HS-5 (cell line): ENCODE data around the gene UBE2Z.
"Not testable (repeated sequence)": the region's sequence is repeated elsewhere in the genome, so short reads cannot be mapped to it uniquely, and the experiment has no call there.

Experiments
- DNase-seq: peaks from one replicate; pipeline ENCODE4 v3.0.0-alpha.2; 2012; ENCODE audit warnings: low read depth

The UBE2Z gene

GRCh38 chr17:48908047-48908843 lies at the start of gene UBE2Z:
Gene UBE2Z (plus strand): TSS chr17:48908407. CDS start chr17:48908504, 97 bp downstream.
- DNase-seq, result peak; percentile 80

- DNase-seq, result no peak
Measured at GRCh38 chr17:48860034-48860433, 48.2 kb upstream of the UBE2Z start.

GRCh38 chr17:48860456-48860855 lies 47.8 kb upstream of the UBE2Z start:
- DNase-seq, result no peak

DNA sequence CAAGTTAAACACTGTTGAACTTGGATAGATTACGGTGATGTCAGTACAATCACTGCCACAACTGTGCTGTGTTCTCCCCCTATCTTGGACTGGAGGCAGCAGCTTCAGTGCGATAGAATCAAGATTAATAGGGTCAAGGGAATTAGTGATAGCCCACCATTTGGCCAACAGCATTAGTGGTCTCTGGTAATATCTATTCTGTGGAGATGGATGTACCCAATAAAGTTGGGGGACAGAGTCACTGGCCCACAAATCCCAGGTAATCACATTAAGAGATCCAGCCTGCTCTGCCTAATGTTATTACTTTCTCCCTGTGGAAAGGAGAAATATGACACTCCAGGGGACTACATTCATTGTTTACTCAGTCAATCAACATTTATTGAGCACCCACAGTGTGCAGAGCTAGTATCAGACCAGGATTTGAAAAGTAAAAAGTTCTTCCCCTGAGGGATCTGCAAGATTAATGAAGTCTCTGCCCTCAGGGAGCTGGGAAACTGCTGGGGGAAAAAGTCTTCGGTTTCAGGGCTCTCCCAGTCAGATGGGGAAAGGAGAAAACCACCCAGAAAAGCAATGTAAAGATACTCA lies 39.2 kb upstream of the UBE2Z start:
- no peak for DNase-seq

GRCh38 chr17:48869821-48870318 lies 38.3 kb upstream of the UBE2Z start:
- DNase-seq, result no peak

GRCh38 chr17:48871035-48871550 lies 37.1 kb upstream of the UBE2Z start:
- DNase-seq, result no peak

DNA sequence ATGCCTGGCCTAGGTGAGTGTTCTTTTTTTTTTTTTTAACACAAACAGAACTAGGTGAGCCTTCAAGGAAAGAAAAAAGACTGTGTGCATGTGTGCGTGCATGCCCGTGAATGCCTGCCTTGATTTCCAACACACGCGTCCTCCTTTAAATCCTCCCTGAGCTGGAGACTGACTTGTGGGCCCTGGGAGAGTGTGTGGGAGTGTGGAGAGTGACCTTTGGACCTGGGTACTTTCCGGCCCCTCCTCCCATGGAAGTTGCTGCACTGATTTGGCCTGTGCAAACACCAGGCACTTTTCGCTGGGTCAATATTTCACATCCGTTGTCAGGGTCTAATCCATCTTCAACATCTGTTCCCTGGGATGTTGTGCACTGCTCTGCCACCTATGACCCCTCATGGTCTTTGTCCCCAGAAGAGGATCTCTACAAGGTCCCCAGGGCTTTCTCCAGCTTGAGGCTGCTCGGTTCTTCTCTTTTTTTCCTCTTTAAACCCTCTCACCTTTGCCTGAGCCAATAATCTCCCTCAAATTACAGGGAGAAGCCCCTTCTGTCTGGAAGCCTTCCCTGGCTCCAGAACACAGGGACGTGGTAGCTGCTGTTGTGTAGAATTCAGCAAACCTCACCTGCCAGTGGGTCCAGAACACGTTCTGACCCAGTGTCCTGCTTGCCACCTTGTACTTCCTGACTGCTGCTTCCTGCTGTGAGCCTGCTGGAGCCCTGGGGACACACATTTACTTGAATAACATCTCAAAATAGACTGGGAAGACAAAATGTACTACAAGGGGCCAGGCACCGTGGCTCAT lies 36.5 kb upstream of the UBE2Z start:
- no peak for DNase-seq

- DNase-seq, result not testable (repeated sequence)
Measured at GRCh38 chr17:48872409-48872808, 35.8 kb upstream of the UBE2Z start.

DNA sequence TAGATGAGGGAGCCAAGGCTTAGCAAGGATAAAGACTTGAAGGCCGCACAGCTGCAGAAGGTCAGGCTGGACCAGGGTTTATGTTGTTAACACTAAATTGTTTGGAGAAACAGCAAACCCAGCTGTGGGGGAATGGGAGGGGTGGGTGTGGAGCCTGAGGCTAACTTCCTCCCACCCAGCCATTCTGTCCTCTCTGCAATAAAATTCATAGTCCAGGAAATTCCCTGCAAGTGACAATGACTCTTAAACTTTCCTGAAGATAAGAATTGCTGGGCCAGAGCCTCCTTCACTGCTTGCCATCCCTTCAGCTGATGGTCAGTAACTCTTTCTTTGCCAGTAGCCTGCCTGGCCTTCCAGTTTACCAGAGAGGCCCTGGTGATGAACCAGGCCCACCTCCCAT lies 35.0 kb upstream of the UBE2Z start:
- no peak for DNase-seq

DNA sequence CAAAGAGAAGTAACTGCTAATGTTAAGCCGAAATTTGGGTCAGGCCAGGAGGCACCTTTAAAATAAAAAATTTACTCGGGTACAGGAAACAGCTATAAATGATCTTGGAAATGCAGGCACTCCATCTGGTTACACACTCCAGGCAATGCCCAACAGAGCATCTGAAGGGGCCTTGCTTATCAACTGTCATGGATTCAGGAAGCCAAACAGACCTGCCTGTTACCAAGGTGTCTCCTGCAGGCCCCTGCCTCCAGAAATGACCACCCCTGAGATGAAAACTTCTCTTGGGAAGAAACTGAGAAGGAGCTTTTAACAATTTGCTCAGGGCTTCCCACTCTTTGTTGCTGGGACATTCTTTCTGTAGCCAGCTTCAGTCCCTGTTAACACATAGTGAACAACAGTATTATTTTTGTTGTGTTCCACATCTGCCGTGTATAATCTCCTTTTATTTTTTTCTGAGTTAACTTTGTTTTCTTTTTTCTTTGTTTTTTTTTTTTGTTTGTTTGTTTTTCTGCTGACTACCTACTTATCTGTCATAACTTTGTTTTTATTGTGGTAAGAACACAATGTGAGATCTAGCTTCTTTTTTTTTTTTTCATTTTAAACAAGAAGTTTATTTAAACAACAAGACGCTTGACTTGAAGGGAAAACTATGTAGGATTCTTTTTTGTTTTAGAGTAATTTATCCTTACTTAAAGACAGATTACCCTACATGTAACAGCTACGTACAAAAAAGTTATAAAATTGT lies 34.3 kb upstream of the UBE2Z start:
- DNase-seq, result no peak

DNA sequence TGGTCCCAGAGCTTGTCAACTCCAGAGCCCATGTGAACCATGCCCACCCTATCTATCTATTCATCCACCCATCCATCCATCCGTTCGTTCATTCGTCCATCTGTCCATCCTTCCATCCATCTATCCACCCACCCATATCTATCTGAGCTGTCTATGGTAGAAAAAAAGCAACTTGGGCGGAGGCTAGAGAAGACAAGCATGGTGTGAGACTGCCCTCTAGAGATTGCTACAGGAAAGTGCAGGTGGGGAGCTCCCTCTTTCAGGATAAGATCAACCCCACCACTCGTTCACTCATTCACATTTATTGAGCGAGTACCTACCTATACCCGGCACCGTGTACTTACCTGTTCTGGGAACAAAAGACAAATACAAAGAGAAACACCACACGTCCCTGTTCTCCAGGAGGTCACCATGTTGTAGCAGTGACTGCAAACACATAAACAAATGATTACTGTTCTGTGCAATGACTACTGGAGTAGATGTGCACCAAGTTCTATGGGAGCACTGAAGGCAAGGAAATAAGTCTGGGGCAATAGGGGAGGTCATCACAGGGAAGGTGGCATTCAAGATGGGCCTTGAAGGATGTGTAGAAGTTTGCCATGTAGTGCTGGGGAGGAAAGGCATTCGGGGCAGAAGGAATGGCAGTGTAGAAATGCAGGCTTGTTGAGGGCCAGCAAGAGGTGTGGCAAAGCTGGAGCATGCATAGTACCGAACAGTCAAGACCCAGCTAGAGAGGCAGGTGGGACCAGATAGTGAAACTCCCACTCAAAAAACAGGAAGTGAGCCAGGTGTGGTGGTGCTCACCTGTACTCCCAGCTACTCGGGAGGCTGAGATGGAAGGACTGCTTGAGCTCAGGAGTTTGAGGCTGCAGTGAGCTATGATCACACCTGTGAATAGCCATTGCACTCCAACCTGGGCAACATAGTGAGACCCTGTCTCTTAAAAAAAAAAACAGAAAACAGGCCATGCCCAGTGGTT lies 29.0 kb upstream of the UBE2Z start:
- DNase-seq, result peak; percentile 39

GRCh38 chr17:48882272-48882671 lies 25.9 kb upstream of the UBE2Z start:
- DNase-seq, result no peak

DNA sequence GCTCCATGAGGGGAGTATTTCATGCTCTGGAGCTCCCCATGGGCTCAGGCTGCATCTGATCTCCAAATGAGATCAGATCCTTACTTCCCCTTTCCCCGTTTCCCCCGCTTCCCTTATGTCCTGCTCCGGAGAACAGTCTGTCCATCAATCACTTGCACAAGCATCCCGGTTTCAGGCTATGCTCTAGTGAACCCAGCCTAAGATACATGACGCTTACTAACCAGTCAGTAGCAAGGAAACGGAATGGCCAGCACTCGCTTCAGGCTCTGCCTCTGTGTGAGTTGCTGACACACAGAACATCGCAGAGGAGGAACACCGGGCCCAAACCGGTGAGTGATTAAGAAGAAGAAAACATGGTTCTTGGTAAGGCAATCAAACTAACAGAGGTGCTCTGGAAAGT lies 25.0 kb upstream of the UBE2Z start:
- DNase-seq, result no peak

DNA sequence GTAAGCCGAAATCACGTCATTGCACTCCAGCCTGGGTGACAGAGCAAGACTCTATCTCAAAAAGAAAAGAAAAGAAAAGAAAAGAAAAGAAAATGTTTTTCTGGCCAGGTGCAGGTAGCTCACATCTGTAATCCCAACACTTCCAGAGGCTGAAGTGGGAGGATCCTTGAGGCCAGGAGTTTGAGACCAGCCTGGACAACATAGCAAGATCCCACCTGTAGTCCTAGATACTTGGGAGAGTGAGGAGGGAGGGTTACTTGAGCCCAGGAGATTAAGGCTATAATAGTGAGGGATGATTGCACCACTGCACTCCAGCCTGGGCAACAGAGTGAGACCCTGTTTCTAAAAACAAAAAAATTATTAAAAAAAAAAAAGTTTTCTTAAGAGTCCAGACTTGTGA lies 18.1 kb upstream of the UBE2Z start:
- DNase-seq, result no peak

DNA sequence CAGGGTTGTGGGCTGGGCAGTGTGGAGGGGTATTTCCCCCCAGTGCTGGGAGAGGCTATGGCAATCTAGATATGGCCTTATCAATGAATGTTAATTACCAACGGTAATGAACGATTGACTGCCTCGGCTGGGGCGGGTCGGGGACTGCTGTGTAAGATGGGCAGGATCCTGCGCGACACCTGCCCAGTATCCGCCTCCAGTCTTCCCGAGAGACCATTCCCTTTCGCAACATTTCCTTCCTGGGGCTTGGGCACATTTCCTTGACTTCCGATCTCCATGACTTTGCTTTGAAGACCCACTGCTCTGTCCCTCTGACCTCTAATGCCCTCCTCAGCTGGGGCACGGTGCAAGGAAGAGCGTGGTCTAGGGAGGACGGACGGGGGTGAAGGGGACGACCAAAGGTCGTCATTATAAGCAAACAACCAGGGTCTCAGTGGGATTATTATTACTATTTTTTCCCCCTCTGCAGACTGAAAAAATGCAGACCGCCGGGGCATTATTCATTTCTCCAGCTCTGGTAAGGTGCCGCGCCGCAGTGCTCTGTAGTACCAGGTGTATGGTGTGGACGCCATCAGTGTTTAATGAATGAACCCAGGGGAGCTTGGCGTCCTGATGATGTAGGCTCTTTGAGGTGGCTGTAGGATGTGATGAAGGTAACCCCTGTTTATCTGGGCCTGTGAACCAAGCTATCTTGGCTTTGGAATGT lies 15.1 kb upstream of the UBE2Z start:
- DNase-seq, result no peak

- DNase-seq, result no peak
Measured at GRCh38 chr17:48893646-48894508, 14.3 kb upstream of the UBE2Z start.

DNA sequence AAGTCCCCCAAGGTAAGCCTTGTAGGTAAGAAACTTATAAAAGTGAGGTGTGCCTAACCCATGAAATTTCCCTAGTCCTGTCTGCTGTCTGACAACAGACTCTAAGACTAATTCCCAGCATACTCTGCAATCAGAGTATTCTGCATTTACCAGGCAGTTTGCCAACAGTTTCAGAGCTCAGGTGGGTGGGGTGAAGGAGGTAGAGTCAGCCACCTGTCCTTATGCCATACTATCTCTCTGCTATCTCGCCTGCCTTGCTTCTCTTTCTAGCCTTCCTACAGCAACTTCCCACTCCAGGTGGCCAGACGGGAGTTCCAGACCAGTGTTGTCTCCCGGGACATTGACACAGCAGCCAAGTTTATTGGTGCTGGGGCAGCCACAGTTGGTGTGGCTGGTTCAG lies 13.3 kb upstream of the UBE2Z start:
- DNase-seq, result no peak

DNA sequence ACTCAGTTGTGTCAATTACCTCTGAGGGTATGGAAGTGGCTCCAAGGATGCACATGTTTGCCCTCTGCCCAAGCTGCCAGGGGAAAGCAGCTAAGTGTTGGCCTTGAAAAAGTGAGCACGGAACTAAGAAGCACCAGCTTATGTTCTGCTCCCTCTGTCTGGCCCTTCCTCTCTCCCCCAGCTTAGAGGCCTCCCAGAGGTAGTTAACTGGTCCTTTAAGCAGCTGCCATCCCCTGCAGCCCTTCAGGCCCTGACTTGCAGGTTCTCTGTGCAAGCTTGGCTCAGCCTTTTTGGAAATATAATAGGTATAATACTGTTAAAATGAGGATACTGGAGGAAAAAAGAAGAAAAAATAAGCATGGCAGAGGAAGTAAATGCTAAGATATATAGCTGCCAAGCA lies 7.0 kb upstream of the UBE2Z start:
- no peak for DNase-seq

- no peak for DNase-seq
Measured at GRCh38 chr17:48903401-48903800, 4.8 kb upstream of the UBE2Z start.
